HG03280 (cell line): ENCODE data around the gene EVPL.
"Not testable (repeated sequence)": the region's sequence is repeated elsewhere in the genome, so short reads cannot be mapped to it uniquely, and the experiment has no call there.

Source experiments
- ATAC-seq: cut with Tn5 transposase; IDR thresholded peaks from one replicate; pipeline ENCODE4 v1.9.1; 2021; ENCODE audit warnings: mild to moderate bottlenecking, moderate library complexity; ENCODE audit not compliant: unreplicated experiment

The EVPL gene

DNA sequence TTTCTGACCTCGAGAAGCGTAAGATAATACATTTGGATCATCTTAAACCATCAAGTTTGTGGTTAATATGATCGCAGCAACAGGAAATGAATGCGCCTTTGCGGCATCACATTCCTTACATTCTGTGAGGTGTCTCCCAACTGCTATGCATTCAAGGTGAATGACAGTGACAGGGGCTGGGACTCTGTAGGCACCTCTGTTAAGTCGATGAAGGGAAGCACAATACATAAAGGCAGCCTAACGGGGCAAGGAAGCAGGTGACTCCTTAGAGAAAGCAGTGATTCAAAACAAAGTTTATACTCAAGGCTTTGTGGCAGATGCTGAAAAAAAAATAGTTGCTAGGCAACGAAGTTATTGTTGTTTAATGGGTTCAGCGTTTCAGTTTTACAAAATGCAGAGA is 21.6 kb upstream of the EVPL start:
- no peak for ATAC-seq

- no peak for ATAC-seq
Measured at GRCh38 chr17:76048025-76048605, 21.0 kb upstream of the EVPL start.

DNA sequence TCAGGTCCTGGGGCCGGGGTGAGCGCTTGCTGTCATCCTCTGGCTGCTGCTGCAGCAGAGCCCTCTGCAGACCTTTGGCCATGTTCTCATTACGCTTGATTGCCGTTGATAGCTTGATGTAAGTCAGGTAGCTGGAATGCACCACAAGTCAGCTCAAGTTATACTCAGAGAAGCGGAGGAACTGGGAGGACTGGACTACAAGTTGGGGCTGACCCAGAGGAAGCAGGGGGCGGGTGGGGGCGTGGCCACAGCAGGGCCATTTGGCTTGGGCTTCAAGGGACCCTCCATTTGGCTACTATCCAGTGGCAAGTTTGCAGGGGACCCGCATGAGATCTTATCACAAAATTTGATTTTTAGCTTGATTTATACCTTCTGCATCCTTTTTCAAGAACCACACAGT is 19.0 kb upstream of the EVPL start:
- no peak for ATAC-seq

- not testable (repeated sequence) for ATAC-seq
Measured at GRCh38 chr17:76044475-76045007, 17.4 kb upstream of the EVPL start.

DNA sequence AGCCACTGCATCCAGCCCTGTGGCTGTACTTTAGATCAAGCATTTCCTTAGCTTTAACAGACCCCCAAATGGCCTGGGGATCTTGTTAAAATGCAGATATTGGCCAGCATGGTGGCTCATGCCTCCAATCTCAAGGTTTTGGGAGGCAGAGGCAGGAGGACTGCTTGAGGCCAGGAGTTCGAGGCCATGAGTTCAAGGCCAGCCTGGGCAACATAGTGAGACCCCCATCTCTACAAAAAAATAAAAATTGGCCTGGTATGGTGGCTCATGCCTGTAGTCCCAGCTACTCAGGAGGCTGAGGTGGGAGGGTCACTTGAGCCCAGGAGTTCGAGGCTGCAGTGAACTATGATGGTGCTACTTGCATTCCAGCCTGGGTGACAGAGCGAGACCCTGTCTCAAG is 15.8 kb upstream of the EVPL start:
- ATAC-seq, result not testable (repeated sequence)

- no peak for ATAC-seq
Measured at GRCh38 chr17:76040376-76040775, 13.3 kb upstream of the EVPL start.

DNA sequence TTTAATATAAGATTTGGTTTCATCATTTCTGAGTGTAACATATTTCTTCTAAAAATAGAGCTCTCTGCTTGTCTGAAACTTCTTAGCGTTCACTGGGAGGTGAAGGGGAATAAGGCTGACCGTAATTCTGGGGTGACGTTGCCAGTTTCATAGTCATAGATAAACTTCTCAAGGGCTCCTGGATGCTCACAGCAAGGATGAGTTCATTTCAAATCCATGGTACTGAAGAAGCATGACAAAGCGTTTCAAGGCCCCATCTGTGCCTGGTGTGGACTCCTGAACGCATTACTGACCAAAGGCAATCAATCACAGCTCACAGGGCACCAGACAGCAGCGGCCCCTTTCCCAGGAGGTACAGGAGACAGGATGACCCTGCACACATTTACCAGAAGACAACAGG is 12.0 kb upstream of the EVPL start:
- no peak for ATAC-seq

GRCh38 chr17:76038050-76038449 is 10.9 kb upstream of the EVPL start:
- no peak for ATAC-seq

GRCh38 chr17:76036497-76037261 is 9.6 kb upstream of the EVPL start:
- no peak for ATAC-seq

DNA sequence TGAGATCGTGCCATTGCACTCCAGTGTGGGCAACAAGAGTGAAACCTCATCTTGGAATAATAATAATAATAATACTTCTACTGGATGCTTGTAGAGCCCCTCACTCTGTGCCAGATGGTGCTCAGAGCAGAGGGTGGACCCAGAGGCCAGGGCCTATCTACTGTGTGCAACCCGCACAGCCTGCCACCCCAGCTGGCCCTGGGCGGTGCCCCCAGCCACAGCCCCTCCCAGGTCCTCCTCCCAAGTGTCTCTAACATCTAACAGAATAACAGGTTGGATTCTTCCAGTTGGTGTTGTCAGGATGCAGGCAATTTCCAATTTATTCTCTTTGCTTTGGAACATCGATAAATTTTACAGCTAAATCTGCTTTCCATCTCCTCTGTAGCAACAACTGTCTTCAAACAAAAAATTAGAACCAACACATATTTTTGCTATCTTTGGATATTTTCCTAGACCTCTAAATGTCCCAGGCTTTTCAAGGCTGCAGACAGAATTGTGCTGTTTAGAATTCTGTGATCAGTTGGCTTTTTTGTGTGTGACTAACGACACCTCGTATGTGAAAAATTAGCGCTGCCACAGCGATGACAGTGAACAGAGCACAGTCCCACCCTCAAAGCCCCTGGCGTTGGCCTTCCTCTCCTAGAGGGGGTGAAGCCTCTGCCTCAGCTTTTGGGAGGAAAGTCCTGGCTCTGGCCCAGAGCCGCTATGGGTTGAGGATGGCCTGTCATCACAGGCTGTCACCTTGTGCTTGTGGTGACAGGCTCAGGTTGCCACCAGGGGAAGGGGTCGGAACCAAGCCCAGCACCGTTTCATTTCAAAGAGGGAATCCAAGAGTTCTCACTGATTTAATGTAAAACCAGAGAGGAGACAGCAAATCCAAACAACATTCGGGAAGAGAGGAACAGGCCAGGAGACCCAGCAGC is 7.6 kb upstream of the EVPL start:
- ATAC-seq, result no peak

DNA sequence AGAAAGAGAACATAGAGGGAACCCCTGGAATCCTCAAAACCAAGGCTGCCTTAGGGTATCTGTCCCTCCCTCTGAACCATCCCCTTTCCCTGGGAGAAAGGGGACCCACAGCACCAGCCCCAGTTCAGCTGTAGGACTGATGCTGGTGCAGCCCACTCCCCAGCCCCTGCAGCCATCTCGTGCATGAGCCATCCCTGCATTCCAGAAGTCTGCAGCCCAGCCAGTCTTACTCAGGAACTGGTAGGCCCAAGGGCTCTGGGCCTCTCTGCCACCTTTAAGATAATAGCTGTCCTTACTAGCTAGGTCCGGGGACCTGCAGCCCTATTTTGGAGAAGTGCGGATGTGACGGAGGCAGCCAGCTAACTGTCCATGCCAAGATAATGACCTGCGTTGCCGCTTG is 6.0 kb upstream of the EVPL start:
- no peak for ATAC-seq

DNA sequence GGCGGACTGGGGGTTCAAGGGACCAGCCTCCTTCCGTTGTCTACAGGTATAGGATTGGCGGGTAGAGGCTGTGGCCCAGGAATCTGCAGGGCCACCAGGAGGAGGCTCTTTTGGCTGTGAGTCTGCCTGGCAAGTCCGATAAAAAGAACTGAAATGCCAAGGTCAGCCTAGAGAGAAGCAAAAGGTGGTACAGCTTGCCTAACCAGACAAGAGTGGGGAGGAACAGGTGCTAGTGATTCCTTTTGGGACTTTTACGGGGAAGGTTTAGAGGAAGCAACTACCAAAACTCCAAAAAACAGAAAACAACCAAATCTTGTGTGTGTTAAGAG is 5.6 kb upstream of the EVPL start:
- ATAC-seq, result no peak

- no peak for ATAC-seq
Measured at GRCh38 chr17:76032073-76032779, 5.1 kb upstream of the EVPL start.

DNA sequence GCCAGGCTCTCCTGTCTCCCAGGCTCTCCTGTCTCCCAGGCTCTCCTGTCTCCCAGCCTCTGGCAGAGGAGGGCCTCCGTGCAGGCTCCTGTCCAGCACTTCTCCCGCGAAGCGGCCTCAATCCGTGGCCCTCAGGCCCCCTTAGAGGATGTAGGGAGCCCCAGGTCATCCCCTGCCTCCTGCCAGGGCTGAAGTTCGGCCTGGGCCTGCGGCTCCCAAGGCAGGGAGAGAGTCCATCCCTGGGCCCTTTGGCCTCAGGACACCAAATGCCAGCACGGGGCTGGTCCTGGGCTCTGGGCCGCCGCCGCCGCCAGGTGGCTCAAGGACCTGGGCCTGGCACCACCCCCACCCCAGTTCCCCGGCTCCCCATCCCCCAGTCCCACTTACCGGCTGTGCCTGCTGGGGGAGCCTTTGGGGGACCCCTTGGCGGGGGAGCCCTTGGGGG is 370 bp downstream of the EVPL start:
- ATAC-seq, result no peak

- ATAC-seq, result no peak
Measured at GRCh38 chr17:76025294-76025693, 1.8 kb downstream of the EVPL start.

DNA sequence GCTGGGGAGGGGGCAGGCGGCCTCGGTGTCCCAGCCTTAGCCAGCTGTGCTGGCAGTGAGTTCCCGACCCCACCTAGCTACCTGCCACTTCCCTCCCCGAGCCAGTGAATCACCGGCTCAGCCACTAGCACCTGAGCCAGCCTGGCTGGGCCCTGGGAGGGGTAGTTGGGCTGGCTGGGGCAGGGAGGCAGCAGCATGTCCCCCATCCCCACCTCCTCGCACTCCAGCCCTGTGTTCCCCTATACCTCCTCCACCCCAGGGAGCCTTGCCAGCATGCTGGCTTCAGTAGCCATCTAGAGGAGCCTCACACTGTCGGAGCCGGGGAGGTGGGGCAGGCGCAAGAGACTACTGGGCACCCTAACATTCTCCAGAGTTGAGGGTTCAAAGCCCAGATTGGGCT is 2.8 kb downstream of the EVPL start:
- ATAC-seq, result no peak

DNA sequence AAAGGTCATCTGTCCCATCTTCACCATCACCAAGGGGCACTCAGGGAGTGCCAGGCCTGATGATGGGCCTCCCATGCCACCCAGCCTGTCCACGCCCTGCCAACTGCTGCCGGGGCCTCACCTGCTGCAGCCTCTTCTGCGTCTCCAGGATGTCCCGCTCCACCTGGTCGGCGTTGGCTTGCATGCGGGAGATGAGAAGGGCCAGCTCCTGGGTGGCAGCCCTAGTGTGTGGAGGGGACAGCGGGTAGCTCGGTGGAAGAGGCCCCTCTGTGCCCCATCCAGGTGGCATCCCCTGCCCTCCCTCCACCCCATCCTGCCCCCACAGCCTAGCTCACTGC is 3.2 kb downstream of the EVPL start:
- no peak for ATAC-seq

DNA sequence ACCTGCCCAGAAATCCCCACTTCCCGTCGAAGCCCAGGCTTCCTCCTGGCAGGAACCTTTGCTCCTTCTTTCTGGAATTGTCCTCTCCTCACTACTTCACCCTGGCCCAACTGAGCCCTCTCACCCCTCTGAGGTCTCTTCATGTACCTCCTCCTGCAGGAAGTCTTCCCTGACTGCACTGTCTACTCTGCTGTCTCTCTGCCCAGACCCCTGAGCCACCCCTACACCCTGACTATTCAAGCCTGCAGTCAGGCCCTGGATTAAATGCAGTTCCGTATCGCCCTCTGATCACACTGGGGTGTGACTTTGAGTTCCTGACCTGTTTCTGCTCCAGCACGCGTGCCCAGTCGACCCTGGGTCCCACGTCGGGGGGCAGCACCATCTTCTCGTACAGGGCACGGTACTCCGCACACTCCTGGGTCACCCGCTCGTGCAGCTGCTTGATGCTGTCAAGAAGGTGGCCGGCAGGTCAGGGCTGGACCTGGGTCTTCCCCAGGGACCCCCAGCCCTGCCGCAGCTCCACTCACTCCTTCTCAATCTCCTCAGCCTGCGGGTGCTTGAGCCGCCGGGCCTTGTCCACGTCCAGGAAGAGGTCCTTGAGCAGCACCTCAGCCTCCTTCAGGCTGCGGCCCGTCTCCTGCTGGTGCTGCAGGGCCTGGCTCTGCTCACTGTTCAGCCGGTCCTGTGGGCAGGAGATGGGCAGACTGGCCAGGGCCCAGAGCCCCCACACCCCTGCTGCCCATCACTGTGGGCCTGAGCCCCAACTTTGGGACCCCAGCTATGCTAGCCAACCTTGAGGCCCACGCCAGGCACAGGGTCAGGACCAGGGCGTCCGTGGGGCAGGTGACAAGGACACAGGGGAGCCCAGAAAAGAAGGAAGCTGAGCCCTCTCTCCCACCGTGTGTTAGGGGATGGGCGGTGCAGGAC is 3.9 kb downstream of the EVPL start:
- no peak for ATAC-seq

GRCh38 chr17:76022285-76022684 is 4.8 kb downstream of the EVPL start:
- ATAC-seq, result no peak

DNA sequence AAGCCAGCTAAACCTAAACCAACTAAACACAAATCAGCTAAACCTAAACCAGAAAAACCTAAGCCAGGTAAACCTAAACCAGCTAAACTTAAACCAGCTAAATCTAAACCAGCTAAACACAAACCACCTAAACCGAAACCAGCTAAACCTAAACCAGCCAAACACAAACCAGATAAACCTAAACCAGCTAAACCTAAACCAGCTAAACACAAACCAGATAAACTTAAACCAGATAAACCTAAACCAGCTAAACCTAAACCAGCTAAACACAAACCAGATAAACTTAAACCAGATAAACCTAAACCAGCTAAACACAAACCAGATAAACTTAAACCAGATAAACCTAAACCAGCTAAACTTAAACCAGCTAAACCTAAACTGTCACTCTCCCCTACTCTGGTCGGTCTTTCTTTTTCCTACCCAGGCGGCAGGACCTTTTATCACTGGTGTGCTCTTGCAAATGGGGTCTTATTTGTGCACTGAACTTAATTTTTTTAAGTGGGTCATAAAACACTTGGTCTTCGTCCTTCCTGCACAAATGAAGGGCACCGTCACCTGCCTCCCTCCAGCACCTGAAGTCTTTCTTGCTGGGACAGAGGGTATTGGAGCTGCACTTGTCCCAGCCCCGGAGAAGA is 7.2 kb downstream of the EVPL start:
- no peak for ATAC-seq
